HG03064 (cell line): Measurements from ENCODE around the gene CDC20.

Source experiments
- ATAC-seq: cut with Tn5 transposase; IDR thresholded peaks from one replicate; pipeline ENCODE4 v1.9.1; 2021; ENCODE audit warnings: low read depth; ENCODE audit not compliant: unreplicated experiment

The CDC20 gene

DNA sequence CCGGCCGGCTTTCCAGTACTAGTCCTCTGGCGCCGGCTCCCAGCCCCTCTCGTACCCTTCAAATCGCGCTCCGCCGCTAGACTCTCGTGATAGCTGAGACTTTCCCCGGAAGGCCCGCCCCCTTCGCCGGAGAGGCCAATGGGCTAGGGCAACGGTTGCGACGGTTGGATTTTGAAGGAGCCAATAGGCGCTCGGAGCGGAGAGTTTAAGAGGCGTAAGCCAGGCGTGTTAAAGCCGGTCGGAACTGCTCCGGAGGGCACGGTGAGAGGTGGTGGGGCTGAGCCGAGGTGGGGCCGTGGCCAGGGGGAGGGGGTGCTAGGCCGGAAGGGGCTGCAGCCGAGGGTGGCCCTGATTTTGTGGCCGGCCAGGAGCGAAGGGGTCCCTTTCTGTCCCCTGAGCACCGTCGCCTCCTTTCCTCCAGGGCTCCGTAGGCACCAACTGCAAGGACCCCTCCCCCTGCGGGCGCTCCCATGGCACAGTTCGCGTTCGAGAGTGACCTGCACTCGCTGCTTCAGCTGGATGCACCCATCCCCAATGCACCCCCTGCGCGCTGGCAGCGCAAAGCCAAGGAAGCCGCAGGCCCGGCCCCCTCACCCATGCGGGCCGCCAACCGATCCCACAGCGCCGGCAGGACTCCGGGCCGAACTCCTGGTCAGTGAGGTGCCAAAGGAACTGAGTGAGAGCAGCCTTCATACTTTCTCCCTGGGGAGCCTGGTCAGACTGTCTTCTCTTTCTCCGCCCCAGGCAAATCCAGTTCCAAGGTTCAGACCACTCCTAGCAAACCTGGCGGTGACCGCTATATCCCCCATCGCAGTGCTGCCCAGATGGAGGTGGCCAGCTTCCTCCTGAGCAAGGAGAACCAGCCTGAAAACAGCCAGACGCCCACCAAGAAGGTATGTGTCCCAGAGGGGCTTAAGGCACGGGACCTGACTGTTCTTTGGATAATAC is at the start of gene CDC20:
Gene CDC20, plus strand, starts transcription at position 236 of the 948 bp plus-strand sequence. Its CDS starts 235 bp downstream, at position 471.
- ATAC-seq, result peak; percentile 94

DNA sequence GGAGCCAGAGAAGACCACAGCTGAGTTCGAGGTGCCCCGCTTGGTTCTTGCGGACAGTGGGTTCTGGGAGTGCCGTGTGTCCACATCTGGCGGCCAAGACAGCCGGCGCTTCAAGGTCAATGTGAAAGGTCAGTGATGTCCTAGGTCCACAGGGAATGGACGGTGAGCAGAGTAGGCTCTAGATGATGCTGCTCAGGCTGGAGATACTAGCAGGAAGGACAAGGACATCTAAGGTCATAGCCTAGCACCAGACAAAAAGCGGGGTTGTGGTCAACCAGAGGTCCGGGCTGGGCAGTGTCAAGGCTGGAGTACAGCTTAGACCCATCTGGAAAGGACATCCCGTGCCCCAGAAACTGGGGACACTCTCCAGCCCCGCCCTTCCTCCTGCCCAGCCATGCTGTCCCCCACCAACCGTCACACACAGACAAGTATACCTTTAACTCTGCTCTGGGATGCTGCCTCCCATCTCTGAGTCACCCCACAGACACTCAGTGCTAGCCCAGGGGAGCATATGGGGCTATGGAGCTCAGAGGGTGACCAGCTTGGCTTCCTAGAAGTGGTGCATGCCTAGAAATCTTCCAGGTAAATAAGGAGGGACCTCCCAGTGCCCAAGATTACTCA is 49.3 kb upstream of the CDC20 start:
- no peak for ATAC-seq

DNA sequence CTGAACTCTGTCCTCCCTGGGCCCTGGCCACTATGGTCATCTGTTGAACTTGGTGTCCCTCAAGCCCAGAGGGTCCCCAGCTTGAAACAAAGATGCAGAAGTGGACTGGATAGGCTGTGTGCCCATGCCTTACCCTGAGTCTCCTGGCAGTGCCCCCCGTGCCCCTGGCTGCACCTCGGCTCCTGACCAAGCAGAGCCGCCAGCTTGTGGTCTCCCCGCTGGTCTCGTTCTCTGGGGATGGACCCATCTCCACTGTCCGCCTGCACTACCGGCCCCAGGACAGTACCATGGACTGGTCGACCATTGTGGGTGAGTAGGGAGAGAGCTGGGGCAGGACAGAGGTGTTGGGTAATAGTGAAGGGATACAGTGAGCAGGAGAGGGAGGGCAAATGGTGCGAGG is 47.3 kb upstream of the CDC20 start:
- no peak for ATAC-seq

DNA sequence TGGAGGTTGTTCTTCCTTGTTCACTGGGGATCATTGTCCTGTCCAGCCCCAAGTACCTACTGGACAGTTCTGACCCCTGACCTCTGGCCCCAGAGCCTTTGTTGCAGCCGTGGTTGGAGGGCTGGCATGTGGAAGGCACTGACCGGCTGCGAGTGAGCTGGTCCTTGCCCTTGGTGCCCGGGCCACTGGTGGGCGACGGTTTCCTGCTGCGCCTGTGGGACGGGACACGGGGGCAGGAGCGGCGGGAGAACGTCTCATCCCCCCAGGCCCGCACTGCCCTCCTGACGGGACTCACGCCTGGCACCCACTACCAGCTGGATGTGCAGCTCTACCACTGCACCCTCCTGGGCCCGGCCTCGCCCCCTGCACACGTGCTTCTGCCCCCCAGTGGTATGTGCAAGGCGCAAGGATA is 46.6 kb upstream of the CDC20 start:
- ATAC-seq, result no peak

DNA sequence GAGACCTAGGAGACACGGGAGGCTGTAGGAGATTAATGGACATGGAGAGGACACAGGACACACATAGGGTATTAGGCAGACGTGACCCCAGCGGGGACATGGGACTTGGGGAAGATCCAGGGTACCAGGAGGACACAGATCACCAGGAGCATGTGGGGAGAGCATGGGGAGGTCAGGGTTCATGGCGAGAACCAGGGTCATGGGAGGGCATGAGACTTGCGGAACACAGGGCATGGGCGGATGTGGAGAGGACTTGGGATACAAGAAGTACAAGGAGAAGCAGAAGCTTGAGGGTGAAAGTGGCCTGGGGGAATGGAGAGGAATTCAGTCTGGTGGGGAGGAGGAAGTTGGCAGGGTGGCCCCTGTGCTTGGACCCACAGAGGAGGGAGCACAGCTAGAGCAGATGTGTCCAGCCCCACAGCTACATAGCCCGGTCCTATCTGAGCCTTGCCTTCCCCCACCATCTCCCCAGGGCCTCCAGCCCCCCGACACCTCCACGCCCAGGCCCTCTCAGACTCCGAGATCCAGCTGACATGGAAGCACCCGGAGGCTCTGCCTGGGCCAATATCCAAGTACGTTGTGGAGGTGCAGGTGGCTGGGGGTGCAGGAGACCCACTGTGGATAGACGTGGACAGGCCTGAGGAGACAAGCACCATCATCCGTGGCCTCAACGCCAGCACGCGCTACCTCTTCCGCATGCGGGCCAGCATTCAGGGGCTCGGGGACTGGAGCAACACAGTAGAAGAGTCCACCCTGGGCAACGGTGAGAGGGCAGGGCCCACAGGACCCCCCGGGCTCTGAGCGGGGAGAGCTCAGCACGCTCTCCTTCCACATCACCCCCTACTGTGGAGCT is 45.9 kb upstream of the CDC20 start:
- ATAC-seq, result no peak

DNA sequence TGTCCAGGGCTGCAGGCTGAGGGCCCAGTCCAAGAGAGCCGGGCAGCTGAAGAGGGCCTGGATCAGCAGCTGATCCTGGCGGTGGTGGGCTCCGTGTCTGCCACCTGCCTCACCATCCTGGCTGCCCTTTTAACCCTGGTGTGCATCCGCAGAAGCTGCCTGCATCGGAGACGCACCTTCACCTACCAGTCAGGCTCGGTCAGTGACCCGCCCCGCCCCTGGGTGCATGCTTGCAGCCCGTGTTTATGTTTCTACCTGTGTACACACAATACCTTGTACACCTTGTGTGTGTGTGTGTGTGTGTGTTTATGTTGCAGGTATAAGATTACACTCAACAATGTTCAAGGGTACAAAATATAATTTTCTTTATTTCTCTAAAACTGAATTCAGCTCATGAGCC is 45.0 kb upstream of the CDC20 start:
- no peak for ATAC-seq

DNA sequence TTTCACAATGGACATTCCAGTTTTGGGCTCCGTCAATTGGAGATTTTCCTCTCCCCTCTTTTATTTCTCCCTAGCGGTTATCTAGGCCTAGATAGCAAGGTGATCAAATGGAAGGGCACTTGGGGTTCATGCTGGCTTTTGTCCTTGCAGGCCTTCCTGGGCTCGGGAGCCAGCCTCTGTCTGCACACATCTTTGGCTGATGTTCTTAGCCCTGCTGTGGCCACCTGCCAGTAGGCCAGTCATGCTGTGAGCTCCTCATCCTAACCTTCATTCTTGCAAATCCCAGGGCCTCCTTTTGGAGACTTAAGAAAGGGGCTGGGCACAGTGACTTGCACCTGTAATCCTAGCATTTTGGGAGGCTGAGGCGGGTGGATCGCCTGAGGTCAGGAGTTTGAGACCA is 44.5 kb upstream of the CDC20 start:
- no peak for ATAC-seq

DNA sequence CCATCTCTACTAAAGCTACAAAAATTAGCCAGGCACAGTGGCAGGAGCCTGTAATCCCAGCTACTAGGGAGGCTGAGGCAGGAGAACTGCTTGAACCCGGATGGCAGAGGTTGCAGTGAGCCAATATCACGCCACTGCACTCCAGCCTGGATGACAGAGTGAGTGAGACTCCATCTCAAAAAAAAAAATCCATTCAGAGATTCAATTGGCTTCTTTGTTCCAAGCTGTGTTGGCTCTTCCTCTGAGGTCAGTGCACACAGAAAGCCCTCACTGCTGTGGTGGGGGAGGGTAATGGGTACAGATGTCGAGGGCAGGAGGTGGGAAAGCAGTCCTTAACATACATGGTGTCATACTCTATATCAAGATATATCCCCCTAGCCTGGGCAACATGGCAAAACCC is 43.3 kb upstream of the CDC20 start:
- no peak for ATAC-seq

DNA sequence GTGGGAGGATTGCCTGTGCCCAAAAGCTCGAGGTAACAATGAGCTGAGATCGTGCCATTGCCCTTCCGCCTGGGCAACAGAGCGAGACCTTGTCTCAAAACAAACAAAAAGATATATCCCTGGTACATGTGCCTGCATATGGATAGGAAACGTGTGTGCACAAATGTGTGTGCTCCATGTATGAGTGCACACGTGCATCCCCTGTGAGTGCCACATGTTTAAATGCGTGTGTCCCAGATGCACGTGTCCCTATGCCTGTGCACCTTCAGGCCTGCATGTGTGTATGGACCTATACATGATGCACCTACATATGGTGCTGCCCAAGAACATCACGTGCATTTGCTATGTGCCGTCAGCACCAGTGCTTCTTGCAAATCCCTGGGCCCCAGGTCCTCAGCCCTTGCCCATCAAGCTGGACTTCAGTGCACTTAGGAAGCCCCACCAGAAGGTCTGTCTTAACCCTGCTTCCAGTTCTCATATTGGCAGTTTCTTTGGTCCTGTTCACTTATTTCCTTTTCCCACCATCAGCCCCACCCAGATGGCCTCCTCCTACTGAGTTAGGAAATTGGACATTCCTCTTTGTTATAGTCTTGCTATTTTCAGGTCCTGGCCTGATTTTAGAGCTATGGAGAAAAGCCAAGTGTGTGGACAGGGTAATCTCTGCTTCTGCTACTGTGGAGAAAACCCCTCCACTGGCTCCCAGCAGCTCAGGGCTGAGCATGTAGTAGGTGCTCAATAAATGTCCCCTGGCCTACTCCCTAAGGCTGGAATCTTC is 42.6 kb upstream of the CDC20 start:
- ATAC-seq, result no peak

DNA sequence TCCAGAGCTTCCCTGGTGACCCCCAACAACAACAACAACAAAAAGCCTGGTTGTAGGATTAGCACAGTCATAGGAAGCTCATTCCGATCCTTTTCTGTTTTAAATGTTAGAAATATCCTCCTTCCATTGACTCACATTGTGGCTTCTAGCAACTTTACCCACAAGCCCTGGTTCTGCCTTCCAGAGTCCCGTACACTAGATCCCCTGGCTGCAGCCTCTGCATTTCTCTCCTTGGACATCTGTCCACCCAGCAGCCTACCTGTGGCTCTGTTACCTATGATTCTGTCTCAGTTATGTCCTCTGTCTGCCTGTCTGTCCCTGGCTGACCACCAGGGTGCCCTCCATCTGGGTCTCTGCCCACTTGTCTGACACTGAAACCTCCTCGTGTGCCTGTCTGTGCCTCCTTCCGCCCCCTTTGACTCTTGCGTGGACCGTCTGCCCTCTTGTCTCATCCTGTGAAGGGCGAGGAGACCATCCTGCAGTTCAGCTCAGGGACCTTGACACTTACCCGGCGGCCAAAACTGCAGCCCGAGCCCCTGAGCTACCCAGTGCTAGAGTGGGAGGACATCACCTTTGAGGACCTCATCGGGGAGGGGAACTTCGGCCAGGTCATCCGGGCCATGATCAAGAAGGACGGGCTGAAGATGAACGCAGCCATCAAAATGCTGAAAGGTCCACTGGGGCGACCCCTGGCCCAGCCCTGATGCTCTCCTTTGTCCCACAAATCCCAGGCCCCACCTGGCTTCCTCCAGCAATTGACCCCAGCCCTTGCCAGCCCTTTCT is 41.9 kb upstream of the CDC20 start:
- no peak for ATAC-seq

DNA sequence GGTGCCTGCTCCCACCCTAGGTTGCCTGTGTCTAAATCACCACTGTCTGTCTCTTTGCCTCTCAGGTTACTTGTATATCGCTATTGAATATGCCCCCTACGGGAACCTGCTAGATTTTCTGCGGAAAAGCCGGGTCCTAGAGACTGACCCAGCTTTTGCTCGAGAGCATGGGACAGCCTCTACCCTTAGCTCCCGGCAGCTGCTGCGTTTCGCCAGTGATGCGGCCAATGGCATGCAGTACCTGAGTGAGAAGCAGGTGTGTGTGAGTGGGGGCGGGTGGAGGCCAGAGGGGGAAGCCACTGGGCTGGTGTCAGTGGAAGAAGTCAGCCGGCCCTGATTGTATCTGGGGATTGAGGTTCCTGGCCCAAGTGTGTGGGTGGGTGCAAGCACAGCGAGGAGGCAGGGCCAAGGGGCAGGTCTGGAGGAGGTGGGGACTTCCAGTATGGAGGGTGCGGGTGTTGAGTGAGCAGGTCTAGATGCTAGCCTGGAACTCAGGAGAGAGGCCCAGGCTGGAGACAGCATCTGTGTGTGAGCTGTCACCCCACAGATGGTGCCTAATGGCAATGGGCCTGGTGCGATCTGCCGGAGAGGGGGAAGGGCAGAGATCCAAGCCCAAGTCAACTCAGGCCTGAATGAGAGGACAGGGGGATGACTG is 40.8 kb upstream of the CDC20 start:
- ATAC-seq, result no peak

DNA sequence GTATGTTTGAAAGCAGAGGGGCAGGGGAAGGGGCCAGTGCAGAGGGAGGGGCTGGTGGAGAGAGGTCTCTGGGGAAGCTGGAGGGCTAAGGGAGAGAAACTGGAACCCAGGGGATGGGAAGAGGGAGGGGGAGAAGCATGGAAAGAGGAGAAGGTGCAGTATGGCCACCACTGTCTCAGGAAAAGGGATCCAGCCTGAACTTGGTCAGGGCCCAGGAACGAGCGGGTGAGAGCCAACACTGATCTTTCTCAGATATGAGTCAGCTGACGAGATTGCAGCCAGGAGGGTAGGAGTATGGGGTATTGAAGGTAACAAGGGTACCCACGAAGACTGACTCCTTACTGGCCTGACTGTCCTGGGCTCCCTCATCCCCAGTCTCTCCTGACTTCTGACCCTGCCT is 40.0 kb upstream of the CDC20 start:
- ATAC-seq, result no peak

DNA sequence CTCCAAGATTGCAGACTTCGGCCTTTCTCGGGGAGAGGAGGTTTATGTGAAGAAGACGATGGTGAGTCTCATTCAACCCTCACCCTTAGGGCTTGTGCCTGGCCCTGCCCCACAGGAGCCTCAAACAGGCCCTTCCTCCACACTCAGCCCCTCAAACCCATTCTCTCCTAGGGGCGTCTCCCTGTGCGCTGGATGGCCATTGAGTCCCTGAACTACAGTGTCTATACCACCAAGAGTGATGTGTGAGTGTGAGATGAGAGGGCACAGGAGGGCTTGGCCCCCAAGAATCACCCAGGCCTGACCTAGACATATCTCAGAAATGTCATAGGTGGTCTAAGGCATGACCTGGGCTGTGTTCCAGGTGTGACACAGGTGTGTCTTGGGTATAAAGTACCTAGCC is 39.5 kb upstream of the CDC20 start:
- no peak for ATAC-seq

DNA sequence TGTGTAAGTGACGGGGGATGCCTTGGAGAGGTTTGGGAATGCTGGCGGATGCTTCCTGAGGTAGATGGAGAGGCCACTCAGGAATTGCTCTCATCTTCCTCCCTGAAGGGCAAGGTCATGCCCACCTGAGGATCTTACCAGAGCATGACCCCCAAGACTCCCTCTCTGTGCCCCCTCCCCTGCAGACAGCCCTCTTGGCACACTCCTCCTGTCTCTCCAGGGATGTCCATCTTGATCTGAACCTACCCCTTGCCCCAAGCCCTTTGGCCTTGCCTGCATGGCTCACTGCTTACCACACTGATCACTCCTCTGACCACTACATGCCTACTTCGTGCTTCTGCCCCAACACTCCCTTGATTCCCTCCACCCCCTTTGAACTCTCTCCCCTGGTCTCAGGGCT is 39.0 kb upstream of the CDC20 start:
- no peak for ATAC-seq

DNA sequence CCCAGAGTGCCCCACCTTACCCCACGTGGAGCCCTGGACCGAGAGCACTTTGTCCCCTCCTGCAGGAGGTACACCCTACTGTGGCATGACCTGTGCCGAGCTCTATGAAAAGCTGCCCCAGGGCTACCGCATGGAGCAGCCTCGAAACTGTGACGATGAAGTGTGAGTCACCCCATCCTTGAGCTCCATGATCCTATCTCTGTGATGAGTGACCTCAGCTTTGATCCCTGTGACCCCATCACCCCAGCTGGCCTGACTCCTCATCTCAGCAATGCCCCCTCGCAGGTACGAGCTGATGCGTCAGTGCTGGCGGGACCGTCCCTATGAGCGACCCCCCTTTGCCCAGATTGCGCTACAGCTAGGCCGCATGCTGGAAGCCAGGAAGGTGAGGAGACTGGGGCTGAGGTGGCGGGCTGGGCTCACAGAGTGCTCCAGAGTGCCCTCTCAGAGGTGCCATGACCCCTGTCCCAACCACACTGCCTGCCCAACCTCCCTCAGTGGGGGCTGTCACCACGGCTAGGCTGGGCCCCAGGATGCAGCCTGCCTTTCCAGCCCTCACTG is 37.4 kb upstream of the CDC20 start:
- ATAC-seq, result no peak

DNA sequence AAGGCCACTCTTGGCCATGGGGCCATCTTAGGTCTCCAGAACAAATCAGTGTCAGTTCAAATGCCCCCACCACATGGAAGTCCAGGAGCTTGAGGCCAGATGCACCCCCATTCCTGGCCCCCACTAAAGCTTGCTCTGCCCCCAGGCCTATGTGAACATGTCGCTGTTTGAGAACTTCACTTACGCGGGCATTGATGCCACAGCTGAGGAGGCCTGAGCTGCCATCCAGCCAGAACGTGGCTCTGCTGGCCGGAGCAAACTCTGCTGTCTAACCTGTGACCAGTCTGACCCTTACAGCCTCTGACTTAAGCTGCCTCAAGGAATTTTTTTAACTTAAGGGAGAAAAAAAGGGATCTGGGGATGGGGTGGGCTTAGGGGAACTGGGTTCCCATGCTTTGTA is 36.3 kb upstream of the CDC20 start:
- ATAC-seq, result no peak

DNA sequence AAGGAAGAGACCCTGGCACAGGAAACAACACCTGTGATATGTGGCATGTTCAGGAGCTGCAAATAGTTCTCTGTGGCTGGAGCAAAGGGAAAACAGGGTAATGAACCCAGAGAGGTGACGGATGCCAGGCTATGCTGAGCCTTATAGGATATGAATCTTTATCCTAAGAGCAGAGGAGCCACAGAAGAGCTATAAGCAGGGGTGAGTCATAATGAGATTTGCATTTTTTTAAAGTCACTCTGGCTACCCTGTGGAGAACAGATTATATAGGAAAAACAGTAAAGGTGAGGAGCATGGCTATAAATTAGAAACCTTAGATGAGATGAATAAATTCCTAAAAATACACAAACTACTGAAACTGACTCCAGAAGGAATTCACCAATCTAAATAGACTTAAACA is 34.0 kb upstream of the CDC20 start:
- no peak for ATAC-seq

DNA sequence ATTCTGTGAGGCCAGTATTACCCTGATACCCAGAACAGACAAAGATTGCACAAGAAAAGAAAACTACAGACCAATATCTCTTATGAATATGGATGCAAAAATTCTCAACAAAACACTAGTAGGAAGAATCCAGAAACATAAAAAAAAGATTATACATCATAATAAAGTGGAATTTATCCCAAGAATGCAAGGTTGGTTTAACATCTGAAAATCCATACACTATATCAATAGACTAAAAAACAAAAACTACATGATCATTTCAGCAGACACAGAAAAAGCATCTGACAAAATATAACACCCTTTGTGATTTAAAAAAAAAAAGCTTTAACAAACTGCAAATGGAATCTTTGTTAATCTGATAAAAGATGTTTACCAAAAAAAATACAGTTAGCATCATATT is 33.4 kb upstream of the CDC20 start:
- no peak for ATAC-seq
